ENCODE data around the gene IQSEC1.

DNA sequence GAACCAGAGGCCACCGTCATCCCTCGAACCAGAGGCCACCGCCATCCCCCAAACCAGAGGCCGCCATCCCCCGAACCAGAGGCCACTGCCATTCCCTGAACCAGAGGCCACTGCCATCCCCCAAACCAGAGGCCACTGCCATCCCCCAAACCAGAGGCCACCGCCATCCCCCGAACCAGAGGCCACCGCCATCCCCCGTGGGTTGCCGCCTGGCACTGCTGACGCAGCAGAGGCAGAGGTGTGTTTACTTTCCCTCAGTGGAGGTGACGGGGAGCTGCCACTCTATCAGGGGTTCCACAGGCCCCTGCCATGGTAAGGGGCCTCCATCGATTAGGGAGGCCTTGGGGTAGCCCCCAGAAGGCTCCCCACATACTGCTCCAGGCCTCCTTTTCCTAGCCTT lies 1.5 kb downstream of the IQSEC1 start:
- TF ChIP-seq CTCF (IDR thresholded peaks at IDR 0.05) (no peak), POLR2A (IDR thresholded peaks at IDR 0.05) (no peak)

Measured in lower leg skin (tissue), 3 donors.